Stimulated activated CD4-positive, alpha-beta T cell treated with anti-CD3 and anti-CD28 coated beads, Interleukin-15, amount 100 ng/mL, for 48 hours (primary cell): Measurements from ENCODE around the gene HLA-DRB1.
"Not testable (repeated sequence)": the region's sequence is repeated elsewhere in the genome, so short reads cannot be mapped to it uniquely, and the experiment has no call there.

Experiments
- DNase-seq, 2 donors: peaks; one replicate each; pipeline ENCODE4 v3.0.0-alpha.2; 2020; ENCODE audit warnings: low read depth in 2 of 2

The HLA-DRB1 gene

GRCh38 chr6:32589596-32590449 is at the start of gene HLA-DRB1:
TSS of gene HLA-DRB1 (minus strand) at chr6:32589848. CDS start at chr6:32589742, 106 bp downstream.
- DNase-seq = no peak

DNA sequence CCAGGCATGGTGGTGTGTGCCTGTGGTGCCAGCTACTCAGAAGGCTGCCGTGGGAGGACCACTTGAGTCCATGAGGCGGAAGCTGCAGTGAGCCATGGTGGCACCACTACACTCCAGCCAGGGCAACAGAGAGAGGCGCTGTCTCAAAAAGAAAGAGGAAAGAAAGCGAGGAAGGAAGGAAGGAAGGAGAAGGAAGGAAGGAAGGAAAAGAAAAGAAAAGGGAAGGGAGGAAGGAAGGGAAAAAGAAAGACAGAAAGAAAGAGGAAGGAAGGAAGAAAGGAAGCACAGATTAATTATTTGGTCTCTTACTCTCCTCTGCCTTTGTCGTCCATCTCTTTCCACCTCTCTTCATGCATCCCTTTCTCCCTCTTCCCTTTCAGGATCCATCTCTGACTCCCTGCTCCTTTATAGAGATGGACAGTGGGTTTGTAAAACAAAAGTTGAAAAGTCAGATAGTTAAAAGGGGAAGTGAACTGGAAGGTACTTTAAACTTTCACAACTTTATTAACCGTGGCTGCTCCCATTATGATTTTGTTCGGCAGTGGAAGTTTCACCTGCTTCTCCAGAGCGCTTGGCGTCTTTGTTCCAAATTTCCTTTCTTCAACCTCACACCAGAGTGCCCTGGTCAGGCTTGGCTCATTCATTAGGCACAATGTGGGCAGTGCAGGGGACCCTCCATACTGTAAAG is 49.0 kb upstream of the HLA-DRB1 start:
- no peak for DNase-seq

DNA sequence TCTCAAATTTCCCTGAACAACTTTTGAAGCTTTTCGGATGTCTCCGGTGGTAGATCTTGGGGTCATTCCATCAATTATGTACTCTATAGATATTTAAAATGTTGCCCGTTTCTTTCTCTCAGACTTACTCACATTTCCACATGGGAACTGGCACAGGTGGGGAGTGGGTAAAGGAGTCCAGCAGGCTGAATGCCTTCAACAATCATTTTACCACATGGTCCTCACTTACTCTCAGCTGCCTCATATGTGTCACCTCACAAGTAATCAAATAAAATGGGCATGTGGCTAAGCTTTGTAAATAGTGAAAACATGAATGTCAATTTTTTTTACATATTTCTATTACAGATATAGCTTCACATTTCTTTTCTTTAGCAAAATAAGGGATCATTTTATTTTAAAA is 48.2 kb upstream of the HLA-DRB1 start:
- no peak for DNase-seq

- no peak for DNase-seq
Measured at GRCh38 chr6:32637219-32637880, 47.7 kb upstream of the HLA-DRB1 start, which contains the start of gene HLA-DQA1. TSS of gene HLA-DQA1 (plus strand) at chr6:32637406. CDS start at chr6:32637459, 53 bp downstream.

DNA sequence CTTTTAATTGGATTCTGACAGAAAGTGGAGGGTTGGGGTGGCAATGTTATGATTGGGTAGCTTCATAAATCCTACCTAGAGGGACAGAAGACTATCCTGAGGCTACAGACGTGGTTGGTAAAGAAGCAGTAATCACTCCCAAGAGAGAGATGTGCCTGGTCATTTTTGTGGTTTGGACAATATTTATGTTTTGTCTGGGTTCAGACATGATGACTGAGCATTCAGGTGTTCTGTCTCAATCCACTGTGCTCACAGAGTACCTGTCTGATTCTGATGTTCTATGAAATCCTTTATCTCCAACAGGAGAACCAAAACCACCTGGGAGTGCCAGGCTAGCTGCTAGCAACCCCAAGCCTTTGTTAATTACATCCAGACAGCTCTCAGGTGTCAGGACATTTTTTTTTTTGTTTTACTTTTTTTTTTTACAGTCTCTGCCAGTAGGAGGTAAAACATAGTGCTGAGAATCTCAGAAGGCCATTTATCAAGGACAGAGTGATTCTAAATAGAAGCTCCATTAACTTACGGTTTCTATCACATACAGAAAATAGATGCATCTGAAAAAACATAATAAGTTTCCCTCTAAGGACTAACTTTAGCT is 46.0 kb upstream of the HLA-DRB1 start:
- DNase-seq = no peak

DNA sequence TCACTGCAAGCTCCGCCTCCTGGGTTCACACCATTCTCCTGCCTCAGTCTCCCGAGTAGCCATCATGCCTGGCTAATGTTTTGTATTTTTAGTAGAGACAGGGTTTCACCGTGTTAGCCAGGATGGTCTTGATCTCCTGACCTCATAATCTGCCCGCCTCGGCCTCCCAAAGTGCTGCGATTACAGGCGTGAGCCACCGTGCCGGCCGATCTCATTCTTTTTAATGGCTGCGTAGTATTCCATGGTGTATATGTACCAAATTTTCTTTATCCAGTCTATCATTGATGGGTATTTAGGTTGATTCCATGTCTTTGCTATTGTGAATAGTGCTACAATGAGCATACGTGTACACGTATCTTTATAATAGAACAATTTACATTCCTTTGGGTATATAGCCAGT is 40.1 kb upstream of the HLA-DRB1 start:
- DNase-seq = not testable (repeated sequence)

- no peak for DNase-seq
Measured at GRCh38 chr6:32627831-32628230, 38.2 kb upstream of the HLA-DRB1 start.

DNA sequence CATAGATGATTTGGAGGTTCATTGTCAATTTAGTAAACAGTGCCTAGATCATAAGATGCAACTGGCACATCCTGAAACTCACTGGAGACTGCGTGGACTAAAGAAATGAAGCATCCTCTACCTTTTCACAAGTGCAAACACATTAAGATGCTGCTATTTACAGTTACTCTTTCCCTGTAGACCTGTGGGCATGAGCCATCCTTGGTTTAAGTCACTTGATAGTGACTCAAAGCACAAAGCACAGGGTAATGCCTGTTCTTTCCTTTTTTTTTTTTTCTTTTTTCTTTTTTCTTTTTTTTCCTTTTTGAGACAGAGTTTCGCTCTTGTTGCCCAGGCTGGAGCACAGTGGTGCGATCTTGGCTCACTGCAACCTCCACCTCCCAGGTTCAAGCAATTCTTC is 37.6 kb upstream of the HLA-DRB1 start:
- DNase-seq = no peak

DNA sequence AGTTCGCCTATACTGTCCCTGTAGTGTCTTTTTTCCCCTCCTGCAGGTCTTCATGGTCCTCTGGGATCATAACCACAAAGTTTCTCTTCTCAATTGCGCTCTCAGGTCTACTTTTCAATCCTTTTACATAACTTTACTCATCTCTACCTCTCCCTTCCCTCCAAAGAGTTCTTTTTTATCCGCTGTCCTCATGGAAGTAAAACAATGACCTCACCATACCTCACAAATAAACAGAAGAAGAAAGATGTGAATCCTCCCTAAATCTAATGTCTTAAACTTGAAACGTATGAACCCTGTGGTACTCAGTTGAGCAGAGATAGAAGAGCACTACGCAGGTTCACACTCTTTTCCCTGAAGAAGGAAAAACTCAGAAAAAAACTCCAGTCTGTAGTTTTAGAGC is 35.5 kb upstream of the HLA-DRB1 start:
- DNase-seq = no peak

DNA sequence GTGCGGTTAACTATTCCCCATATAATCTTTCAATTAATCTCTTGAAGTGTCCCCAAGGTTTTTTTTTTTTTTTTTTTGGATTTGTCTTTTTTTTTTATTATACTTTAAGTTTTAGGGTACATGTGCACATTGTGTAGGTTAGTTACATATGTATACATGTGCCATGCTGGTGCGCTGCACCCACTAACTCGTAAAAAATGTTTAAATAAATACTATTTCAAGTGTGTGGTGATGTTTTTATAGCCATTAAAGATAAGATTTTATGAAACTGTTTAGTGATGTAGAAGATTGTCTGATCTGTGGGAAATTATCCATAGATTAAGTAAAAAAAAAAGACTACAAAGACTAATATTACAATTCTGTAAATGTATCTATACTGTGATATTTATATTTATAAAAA is 34.9 kb upstream of the HLA-DRB1 start:
- DNase-seq = no peak

- no peak for DNase-seq
Measured at GRCh38 chr6:32623693-32624092, 34.0 kb upstream of the HLA-DRB1 start.

DNA sequence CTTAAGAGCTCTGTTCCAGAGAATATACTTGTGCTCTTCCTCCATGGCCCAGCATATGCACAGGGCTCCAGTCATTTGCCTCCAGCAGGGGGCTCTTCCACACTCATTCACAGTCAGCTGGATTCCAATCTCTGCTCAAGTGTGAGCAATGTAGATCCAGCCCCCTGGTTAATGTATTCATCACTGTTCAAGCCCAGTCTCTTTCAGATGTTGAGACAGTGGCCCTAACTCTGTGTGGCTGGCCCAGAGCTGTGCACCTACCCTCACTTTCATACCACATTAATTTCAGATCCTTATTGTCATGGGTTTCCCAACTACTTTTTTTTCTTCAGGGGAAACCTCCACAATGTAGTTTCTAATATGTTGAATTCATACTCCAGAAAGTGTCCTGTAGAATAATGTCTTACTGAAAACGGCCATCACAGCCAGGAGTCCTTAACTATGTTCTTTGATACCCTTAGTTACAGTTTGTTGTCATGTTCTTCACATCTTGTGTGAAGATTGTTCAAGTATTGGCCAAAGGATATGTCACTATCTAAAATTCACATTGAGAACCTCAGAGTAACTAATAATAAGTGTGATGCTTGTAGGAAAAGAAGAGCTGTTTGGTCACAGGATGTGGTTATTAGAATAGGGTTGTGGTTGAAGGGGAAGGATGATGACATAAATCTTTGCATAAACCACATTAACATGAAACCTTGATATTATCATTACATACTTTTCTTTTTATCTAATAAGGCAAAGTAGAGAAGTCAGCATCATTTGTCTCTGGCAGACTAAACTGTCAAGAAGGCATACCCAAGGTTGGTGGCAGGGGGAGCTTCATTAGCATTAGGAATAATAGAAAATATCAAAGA is 33.1 kb upstream of the HLA-DRB1 start:
- DNase-seq = peak; percentile 23 to 25

- no peak for DNase-seq
Measured at GRCh38 chr6:32621372-32621771, 31.7 kb upstream of the HLA-DRB1 start.

DNA sequence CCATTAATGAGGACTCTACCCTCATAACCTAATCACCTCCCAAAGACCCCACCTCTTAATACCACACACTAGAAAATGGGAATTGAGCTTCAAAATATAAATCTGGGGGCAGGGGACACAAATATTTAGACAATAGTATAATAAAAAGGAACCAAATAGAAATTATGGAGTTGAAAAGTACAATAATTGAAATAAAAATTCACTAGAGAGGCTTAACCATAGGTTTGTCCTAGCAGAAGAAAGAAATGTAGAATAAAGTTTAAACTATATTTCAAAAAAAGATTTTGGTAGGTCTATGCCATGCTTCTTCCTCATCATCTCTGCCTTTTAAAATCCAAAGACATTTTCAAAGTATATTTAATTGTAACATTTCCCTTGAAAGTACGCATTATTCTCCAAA is 28.1 kb upstream of the HLA-DRB1 start:
- DNase-seq = no peak

DNA sequence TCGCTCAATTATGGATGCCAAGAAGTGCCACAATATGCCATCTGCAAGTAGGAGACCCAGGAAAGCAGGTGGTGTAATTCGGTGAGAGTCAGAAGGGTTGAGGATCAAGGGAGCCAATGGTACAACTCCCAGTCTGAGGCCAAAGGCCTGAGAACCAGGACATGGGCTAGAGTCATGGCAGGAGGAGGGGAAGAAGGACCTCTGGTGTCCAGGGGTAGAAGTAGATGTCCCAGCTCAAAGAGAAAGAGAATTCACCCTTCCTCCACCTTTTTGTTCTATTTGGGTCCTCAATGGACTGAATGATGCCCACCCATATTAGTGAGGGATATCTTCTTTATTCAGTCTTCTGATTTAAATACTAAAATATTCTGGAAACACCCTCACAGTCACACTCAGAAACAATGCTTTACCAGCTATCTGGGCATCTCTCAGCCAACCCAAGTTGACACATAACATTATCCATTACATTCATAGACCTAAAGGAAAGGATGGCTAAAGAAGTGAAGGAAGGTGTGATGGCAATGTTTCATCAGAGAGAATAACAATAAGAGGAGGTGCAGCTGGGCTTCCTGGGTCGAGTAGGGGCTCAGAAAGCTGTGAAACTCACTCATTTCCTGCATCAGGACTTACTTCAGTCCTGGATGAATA is 26.4 kb upstream of the HLA-DRB1 start:
- no peak for DNase-seq

GRCh38 chr6:32614366-32615081 is 24.9 kb upstream of the HLA-DRB1 start:
- no peak for DNase-seq

- DNase-seq = no peak
Measured at GRCh38 chr6:32613475-32613874, 23.8 kb upstream of the HLA-DRB1 start.

DNA sequence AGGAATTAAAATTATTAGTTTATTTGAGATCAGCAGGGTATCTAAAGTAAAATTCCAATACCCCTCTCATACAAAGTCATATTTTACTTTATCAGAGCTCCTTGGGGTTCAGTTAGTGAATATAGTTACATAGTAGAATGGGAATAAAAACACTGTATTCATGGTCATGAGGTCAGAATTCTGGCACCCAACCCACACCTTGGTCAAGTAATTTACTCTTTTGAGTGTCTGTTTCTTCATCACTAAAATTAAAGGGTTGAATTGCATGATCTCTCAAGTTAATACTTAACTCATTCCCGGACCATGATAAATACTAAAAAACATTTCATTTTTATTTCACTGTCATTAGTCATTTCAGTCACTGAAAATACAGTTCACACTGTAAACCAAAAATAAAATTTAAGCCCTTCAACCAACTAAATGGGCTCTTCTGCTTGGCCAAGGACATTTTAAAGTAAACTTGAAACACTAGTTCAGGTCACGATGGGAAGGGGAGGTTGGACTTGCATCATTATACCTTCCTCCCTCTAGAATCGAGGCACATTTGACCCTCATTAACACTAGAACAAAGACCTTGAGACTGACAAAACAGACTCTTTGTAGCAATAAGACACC is 21.1 kb upstream of the HLA-DRB1 start:
- DNase-seq = no peak
